Measurements from ENCODE around the gene PHLDA2. TPM values are rescaled to one million over a fixed set of nuclear protein-coding genes. Genes with fewer than 3 reads are reported as not detected.
A peak's percentile ranks its signal among the peaks of the same experiment; 100 is the strongest.

The PHLDA2 gene
- total and polyA plus RNA-seq, 2 donors (not counting 1 experiment from before 2014, with no cell fraction given) = 1.4 TPM; not detected in 1

DNA sequence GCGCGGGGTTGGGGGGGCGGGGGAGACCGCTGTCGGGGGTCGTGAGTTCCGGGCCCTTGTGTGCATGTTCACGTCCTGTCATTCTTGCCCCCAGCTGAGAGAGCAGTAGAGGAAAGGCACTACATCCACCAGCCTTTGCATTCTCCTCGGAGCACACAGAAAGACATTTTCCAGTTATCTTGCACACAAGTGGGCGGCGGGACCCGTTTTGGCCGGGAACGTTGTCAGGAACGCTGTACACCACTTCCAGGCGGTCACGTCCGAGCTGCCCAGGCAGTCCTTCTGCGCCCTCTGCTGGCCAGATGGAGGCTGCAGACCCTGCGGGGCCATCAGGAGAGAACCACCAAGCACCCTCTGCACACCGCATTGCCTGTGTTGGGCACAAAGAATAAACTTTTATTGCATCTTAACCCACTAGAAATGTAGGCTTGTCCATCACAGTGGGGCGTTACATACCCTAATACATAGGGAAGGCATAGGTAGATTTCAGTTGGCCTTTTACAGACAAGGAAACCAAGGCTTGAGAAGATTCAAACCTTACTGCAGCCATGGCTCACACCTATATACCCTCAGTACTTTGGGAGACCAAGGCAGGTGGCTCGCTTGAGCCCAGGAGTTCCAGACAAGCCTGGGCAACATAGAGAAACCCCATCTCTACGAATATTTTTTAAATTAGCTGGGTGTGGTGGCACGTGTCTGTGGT lies 40.8 kb downstream of the PHLDA2 start:
- 34% methylated on average over 21 of the region's 25 CpGs for WGBS (ENCODE audit: insufficient coverage)
- H3K4me1 ChIP-seq (ENCODE audit: control insufficient read depth in 2 of 2, insufficient read depth in 2 of 2, low read length in 2 of 2) = peaks cover 24 to 36% of the 10 kb centered on the region in 2 donors
- TF ChIP-seq, protein P1, sequence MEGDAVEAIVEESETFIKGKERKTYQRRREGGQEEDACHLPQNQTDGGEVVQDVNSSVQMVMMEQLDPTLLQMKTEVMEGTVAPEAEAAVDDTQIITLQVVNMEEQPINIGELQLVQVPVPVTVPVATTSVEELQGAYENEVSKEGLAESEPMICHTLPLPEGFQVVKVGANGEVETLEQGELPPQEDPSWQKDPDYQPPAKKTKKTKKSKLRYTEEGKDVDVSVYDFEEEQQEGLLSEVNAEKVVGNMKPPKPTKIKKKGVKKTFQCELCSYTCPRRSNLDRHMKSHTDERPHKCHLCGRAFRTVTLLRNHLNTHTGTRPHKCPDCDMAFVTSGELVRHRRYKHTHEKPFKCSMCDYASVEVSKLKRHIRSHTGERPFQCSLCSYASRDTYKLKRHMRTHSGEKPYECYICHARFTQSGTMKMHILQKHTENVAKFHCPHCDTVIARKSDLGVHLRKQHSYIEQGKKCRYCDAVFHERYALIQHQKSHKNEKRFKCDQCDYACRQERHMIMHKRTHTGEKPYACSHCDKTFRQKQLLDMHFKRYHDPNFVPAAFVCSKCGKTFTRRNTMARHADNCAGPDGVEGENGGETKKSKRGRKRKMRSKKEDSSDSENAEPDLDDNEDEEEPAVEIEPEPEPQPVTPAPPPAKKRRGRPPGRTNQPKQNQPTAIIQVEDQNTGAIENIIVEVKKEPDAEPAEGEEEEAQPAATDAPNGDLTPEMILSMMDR (IDR thresholded peaks at IDR 0.05) = peak; percentile 92
- no peak for TF ChIP-seq EZH2 (IDR thresholded peaks at IDR 0.05; ENCODE audit: borderline replicate concordance, insufficient read depth, low read depth, low read length, poor library complexity, severe bottlenecking)

More for the DNA sequence above, 40.8 kb downstream of the PHLDA2 start:
- no peak overlapping the region for H3K9ac ChIP-seq (ENCODE audit: low read length)
- ChIA-PET POLR2A (interaction anchor here (2.5 kb wide), 1 partner anchor 355 kb away, joined by 16 read pairs; no protein-coding TSS in a partner anchor), CTCF (interaction anchor here (0.7 to 16.1 kb wide), 28 partner anchors 10 to 694 kb away, joined by 3 to 595 read pairs (median 4); partner anchors contain the start of genes KCNQ1, NAP1L4, PHLDA2 and TRPM5)
- intact Hi-C loops (cut with micrococcal nuclease) = loop anchor here (1.0 to 5.0 kb wide), 6 partner anchors 14 to 586 kb away; partner anchors contain the start of genes C11orf21 and TSPAN32
- Mint-ChIP-seq H3K9me3 (ENCODE audit: insufficient read depth) (no peaks in the 10 kb centered on the region), H3K4me3 (peak overlapping the region; percentile 37), H3K4me1 (peaks cover 26% of the 10 kb centered on the region), H3K27me3 (no peaks in the 10 kb centered on the region), H3K27ac (no peak overlapping the region)
- peak; percentile 85 for DNase-seq
- no peak overlapping the region for H3K4me3 ChIP-seq (ENCODE audit: control extremely low read depth in 1 of 5, extremely low read depth in 1 of 5, insufficient read depth in 1 of 5, low read depth in 2 of 5, low read length in 4 of 5)
- H3K36me3 ChIP-seq (replicated peaks in 1 of 2; ENCODE audit: control extremely low read depth in 1 of 2, control insufficient read depth in 1 of 2, extremely low read depth in 1 of 2, insufficient read depth in 2 of 2, low read length in 1 of 2) = no peaks in the 10 kb centered on the region
- H3K9me3 ChIP-seq (ENCODE audit: control extremely low read depth in 1 of 3, control insufficient read depth in 2 of 3, insufficient read depth in 1 of 3, low read length in 2 of 3) = no peaks in the 10 kb centered on the region
- H4K20me1 ChIP-seq (ENCODE audit: control insufficient read depth, insufficient read depth, low read length, poor library complexity, severe bottlenecking) = no peaks in the 10 kb centered on the region
- no peak overlapping the region for H2AFZ ChIP-seq (ENCODE audit: insufficient read depth, low read depth, low read length, poor library complexity, severe bottlenecking)
- peak; percentile 25 for ATAC-seq (ENCODE audit: low read depth)
- no peaks in the 10 kb centered on the region for H3K79me2 ChIP-seq (ENCODE audit: control insufficient read depth, insufficient read depth, low read length)
- H3K4me2 ChIP-seq (replicated peaks; ENCODE audit: low read depth, low read length, poor library complexity, severe bottlenecking) = peak overlapping the region; percentile 42
- peaks cover 0 to 22% (median 5%) of the 10 kb centered on the region in 4 experiments for H3K27me3 ChIP-seq (replicated peaks in 1 of 4; ENCODE audit: control extremely low read depth in 1 of 4, control insufficient read depth in 3 of 4, insufficient read depth in 4 of 4, low read length in 3 of 4)
- no peak overlapping the region for H3K27ac ChIP-seq (ENCODE audit: low read length in 2 of 2)

Measured in B cell (primary cell).